T-helper 2 cell treated with Interferon-gamma antibody and Interleukin-4, amounts not matched to agents 100 ng/mL and 5 ng/mL, for 36 hours (primary cell): ENCODE measurements around the gene USP6. TPM values are rescaled to one million over a fixed set of nuclear protein-coding genes. Genes with fewer than 3 reads are reported as not detected.
"Not testable (repeated sequence)": the region's sequence is repeated elsewhere in the genome, so short reads cannot be mapped to it uniquely, and the experiment has no call there.

ENCODE experiments used
- intact Hi-C: fragments of 100-400 bp; cut with micrococcal nuclease; formaldehyde crosslinking; loops from one replicate; pipeline ENCODE4 v1.15.1; 2023
- total RNA-seq: library from RNA; stranded (reverse); gene quantifications from 2 replicates; pipeline ENCODE4 v1.2.3, GENCODE V29; 2022

Gene USP6
- total RNA-seq, 1 donor from 2014 or later: 0.02 TPM

DNA sequence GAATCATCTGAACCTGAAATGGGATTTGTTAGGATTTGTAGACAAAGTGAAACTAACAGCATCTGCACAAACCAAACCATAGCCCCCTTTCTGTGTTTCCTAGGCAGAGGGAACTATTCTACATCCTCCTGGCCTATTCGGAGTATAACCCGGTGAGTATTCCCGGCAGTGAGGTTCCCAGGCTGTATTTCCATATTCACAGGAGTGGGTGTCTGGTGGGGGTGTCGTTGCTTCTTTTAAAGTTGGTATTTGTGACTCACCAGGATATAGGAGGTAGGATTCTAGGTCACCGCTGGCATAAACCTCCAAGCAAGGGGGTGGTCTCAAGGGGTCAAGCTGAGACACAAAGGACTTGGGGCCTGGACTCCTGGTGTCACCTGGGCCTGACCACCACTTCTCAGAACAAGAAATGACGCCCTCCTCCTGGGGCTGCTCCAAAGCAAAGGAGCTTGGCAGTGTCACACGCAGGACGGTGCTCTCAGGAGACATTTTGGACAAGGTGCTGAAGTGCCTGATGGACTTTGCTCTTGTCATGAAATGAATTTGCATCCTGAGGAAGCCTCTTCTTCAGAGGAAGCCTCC, 19.4 kb downstream of the USP6 start:
- intact Hi-C loops: not testable (repeated sequence)

DNA sequence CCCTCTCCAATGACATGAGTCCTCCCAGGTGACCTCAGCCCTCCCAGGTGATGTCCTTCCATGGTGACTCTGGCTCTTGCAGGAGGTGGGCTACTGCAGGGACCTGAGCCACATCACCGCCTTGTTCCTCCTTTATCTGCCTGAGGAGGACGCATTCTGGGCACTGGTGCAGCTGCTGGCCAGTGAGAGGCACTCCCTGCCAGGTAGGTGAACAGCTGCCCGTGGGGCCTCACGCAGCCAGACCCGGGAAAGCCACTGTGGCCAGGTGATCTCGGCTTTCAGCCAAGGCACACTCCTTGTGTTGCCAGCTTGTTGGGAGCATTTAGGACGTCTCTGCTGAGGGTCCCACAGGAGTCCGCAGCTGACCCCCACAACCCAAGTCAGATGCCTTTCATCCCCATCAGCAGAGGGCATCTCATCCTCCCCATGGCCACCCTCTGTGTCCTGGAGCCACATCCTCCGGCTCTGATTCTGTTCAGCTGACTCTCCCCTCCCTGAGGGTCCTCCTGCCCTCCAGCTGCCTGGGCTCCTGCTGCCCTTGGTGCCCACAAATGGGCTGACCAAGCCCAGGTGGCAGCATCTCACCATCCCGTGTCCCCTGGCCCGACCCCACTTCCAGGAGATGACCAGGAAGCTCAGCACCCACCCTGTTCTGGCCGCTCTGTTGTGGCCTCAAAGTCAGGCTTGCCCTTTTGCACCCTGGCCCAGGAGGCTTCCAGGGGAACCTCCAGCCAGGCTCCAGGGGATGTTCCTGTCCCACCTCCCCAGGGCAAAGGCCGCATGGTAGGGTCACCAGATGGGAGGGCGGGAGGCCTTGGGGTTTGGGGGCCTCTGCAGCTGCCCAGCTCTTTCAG, 20.1 kb downstream of the USP6 start:
- intact Hi-C loops: no loop called here

DNA sequence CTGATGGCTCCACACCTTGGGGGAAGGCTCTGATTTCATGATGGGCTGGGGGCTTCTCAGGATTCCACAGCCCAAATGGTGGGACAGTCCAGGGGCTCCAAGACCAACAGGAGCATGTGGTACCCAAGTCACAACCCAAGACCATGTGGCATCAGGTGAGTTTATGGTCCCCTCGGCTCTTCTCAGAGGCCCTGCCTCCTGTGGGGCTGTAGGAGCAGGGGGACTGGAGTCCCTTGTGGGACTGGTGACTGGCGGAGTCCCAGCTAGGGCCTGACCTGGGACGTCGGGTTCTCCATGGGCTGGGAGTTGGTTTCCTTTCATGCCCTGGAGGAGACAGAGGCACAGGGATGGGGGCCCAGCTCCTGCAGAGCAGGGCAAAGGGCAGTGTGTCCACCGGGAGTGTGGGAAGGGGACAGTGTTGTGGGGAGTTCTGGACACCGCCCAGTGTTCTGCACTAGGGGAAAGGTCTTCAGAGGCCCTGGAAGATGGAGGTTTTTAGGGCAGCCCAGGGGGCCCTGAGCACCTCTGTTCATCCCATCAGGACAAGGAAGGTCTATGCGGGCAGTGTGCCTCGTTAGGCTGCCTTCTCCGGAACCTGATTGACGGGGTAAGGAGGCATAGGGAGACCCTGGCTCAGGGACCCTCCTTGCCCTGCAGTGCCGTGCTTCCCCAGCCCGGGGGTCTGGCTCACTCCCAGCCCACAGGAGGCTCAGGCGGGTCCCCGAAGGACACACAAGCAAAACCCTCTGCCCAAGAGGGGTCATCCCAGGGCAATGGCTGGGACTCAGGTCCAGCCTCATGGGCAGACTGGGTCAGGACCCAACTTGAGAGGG, 21.0 kb downstream of the USP6 start:
- intact Hi-C loops: not testable (repeated sequence)

DNA sequence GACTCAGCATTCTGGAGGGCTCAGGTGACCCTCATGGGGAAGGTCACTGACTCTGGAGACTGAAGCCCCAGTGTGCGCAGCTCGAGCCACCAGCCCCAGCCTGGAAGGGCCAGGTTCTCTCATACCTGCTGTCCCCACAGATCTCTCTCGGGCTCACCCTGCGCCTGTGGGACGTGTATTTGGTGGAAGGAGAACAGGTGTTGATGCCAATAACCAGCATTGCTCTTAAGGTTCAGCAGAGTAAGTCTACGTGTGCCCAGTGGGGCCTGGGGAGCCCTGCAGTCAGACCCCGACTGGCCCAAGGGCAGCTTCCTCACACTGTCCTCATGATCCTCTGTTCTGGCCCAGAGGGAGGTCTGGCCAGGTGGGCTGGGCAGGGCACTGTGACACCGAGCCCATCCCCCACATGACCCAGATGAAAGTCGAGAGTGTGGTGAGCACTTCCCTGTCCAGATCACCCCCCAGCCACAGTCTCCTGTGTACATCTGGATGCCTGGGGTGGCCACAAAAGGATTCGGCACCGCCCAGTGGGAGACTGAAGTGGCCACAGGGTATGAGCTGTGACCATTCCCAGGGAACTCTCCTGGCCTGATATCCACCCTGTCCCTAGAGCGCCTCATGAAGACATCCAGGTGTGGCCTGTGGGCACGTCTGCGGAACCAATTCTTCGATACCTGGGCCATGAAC, 21.8 kb downstream of the USP6 start:
- intact Hi-C loops: not testable (repeated sequence)

DNA sequence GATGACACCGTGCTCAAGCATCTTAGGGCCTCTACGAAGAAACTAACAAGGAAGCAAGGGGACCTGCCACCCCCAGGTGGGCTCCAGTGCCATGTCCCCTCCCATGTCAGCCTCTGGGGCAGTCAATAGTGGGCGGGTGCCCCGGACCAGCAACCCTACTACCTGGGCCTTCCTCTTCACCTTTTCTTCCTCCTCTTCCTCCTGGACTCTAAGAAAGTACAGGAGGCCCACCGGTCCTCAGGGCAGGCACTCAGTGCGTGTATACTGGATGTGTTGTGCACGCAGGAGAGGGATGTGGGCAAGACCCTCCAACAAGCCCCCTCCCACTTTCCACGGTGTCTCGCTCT, 22.3 kb downstream of the USP6 start:
- intact Hi-C loops: not testable (repeated sequence)

DNA sequence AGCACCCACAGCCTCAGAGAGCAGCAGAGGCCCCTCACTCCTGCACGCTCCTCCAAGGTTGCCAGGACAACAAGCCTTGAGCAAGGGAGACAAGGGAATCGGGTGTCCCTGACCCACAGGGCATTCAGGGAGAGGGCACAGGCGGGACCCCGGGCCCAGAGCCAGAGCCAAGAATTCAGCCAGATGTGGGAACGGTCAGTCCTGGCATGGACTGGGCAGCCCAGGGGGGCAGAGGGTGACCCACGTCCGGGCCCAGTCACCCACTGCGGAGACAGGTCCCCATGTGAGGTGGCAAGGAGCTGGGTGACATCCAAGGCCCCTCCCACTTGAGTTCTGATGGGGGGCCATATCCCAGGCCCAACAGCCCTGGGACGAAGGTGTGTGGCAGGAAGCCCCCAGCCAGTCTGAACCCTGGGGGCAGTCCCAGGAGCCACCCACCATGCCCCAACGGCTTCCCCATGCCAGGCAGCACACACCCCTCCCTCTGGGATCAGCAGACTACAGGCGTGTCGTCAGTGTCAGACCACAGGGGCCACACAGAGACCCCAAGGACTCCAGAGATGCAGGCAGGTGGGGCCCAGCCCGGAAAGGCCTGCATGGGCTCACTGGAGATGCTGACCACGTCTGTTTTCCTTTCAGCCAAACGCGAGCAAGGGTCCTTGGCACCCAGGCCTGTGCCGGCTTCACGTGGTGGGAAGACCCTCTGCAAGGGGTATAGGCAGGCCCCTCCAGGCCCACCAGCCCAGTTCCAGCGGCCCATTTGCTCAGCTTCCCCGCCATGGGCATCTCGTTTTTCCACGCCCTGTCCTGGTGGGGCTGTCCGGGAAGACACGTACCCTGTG, 23.0 kb downstream of the USP6 start:
- intact Hi-C loops: no loop called here

DNA sequence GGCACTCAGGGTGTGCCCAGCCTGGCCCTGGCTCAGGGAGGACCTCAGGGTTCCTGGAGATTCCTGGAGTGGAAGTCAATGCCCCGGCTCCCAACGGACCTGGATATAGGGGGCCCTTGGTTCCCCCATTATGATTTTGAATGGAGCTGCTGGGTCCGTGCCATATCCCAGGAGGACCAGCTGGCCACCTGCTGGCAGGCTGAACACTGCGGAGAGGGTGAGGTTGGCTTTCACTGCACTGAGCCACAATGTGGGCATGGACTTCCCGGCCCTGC, 23.6 kb downstream of the USP6 start:
- intact Hi-C loops: no loop called here

DNA sequence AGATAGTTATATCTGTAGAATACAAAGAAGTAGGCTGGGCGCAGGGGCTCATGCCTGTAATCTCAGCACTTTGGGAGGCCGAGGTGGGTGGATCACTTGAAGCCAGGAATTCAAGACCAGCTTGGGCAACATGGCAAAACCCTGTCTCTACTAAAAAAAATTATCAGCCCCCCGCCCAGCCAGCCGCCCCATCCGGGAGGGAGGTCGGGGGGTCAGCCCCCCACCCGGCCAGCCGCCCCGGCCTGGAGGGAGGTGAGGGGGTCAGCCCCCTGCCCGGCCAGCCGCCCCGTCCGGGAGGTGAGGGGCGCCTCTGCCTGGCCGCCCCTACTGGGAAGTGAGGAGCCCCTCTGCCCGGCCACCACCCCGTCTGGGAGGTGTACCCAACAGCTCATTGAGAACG, 27.0 kb downstream of the USP6 start:
- intact Hi-C loops: not testable (repeated sequence)

DNA sequence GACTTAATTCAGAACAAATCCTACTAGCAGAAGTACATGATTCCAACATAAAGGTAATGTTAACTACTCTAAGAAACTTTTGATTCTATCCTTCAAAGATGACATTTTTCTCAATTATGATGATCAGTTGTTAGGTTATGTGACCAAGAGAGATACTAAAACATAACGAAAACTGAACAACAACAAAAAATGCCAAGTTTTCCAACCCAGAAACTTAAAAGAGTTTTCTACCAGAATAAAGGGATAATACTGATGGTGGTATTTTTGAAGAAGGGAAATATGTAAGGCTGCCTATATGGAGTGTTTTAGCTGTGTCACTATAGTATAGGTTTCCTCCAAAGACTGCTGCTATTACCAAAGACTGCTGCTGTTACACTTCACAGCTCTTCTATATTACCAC, 30.3 kb downstream of the USP6 start:
- intact Hi-C loops: not testable (repeated sequence)

DNA sequence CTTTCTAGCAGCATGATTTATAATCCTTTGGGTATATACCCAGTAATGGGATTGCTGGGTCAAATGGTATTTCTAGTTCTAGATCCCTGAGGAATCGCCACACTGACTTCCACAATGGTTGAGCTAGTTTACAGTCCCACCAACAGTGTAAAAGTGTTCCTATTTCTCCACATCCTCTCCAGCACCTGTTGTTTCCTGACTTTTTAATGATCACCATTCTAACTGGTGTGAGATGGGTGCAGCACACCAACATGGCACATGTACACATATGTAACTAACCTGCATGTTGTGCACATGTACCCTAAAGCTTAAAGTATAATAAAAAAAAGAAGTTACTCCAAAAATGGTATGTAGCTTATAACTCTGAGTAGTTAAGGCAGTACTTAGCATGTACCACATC, 44.9 kb downstream of the USP6 start:
- intact Hi-C loops: not testable (repeated sequence)

DNA sequence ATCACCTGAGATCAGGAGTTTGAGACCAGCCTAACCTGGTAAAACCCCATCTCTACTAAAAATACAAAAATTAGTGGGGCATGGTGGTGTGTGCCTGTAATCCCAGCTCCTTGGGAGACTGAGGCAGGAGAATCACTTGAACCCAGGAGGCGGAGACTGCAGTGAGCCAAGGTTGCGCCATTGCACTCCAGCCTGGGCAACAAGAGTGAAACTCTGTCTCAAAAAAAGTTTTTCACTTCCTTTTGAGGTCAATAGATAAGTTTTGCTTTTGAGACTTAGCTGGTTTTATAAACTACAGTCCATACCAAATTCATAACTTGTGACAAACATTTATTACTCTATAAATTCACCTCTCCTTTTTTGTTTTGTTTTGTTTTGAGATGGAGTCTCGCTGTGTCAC, 46.0 kb downstream of the USP6 start:
- intact Hi-C loops: not testable (repeated sequence)

DNA sequence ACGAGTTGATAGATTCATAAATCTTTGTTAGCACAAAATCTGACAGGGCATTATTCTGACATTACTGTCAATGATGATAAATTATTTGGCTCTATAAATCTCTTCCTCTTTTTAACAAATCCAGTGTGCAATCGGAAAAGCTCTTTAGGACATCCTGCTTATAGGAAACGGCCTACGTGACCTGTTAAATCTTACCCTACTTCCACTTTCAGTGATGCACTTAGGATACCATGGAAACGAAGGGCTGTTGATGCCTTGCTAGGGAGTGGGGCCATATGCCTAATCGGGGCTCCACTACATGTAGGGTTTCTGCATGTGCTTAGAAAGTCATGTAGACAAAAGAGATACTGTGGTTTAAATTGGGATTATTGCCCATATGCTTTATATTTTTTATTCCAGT, 48.6 kb downstream of the USP6 start:
- intact Hi-C loops: no loop called here

DNA sequence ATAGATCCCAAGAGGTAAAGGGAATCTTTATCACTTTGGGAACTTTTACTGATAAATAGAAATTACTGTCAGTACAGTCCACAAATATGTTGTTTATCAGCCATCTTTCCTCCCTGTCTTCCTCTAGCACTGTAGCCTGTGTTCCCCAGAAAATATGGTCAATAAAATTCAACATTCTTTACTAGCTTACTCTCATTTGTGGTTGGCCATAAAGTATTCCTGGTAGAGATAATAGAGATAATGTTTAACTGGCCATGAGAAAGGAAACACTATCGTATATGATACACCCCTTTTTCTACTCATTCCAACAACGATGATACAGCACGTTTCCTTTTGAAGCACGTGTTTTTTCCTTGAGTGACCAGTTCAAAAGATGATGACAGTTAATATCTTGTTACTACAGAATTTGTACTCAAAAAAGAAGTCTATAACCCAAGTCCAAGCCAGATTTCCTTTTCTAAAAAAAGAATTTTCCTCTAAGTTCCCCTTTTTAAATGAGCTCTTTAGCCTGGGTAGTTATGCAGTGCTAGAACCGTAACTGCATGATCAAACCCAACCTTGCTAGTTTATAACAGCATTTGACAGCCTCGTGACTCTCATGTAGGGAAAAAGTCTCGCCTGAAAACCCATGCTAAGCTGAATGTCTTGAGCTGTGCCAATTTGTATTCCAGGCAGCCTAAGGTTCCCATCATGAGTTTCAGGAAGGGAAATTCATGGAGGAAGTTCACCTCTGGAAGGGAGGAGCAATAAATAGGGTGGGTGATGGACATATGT, 50.1 kb downstream of the USP6 start:
- intact Hi-C loops: not testable (repeated sequence)

DNA sequence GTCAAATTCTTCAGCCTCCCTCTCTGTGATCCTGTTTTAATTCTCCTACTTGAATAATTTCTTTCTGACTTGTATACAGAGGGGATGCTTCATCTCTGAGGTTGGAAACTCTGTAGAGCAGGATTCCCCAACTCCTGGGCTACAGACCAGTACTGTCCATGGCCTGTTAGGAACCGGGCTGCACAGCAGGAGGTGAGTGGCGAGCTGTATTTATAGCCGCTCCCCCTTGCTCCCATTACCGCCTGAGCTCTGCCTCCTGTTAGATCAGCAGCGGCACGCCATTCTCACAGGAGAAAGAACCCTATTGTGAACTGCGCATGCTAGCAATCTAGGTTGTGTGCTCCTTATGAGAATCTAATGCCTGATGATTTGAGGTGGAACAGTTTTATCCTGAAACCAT, 59.2 kb downstream of the USP6 start:
- intact Hi-C loops: not testable (repeated sequence)

DNA sequence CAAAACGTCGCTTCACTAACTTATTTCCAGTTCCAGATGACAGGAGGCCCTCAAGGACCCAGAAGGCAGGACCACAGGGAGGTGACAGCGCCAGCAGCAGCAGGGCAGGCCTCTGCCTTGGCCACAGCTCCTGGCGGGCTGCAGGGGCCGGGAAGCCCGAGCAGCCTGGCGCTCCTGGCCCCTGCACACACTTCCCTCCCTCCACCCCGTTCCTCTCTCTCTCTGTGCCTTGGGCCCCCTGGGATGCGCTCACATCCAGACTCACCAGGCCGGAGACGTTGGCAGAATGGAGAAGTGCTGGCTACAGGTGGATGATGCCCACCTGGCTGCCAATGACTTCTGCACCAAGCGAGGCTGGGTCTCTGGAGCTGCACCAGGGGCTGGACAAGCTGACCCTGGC, 63.2 kb downstream of the USP6 start:
- intact Hi-C loops: no loop called here

DNA sequence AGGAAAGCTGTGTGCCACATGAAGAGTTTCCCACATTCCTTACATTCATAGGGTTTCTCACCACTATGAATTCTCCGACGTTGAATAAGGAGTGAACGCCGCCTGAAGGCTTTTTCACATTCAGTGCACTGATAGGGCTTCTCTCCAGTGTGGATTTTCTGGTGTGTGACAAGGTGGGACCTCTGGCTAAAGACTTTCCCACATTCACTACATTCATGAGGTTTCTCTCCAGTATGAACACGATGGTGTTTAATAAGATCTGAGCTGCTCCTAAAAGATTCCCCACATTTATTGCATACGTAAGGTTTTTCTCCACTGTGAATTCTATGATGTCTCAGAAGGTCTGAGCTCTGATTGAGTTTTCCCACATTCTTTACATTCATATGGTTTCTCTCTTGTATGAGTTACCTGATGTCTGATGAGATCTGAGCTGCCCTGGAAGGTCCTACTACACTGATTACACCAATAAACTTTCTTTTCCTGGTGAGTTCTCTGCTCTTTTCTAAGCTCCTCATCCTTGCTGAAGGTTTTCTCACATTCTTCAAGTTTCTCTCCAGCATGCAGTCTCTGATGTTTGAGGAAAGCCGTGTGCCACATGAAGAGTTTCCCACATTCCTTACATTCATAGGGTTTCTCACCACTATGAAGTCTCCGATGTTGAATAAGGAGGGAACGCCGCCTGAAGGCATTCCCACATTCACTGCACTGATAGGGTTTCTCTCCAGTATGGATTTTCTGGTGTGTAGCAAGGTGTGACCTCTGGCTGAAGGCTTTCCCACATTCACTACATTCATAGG, 65.9 kb downstream of the USP6 start:
- intact Hi-C loops: no loop called here

DNA sequence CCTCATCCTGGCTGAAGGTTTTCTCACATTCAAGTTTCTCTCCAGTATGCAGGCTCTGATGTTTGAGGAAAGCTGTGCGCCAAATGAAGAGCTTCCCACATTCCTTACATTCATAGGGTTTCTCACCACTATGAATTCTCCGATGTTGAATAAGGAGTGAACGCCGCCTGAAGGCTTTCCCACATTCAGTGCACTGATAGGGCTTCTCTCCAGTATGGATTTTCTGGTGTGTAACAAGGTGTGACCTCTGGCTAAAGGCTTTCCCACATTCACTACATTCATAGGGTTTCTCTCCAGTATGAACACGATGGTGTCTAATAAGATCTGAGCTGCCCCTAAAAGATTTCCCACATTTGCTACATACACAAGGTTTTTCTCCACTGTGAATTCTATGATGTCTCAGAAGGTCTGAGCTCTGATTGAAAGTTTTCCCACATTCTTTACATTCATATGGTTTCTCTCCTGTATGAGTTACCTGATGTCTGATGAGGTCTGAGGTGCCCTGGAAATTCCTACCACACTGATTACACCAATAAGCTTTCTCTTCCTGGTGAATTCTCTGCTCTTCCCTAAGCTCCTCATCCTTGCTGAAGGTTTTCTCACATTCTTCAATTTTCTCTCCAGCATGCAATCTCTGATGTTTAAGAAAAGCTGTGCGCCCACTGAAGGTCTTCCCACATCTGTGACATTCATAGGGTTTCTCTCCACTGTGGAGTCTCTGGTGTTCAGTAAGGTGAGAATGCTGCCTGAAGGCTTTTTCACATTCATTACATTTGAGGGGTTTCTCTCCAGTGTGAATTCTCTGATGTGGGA, 67.0 kb downstream of the USP6 start:
- intact Hi-C loops: no loop called here

DNA sequence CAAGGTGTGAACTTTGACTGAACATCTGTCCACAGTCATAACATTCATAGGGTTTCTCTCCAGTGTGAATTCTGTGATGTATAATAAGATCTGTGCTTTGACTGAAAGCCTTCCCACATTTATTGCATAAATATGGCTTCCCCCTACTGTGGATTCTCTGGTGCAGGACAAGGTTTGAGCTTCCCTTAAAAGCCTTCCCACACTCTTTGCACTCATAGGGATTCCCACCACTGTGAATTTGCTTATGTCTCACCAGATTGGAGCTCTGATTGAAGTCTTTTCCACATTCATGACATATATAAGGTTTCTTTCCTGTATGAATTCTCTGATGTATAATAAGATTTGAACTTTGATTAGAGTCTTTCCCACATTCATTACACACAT, 67.6 kb downstream of the USP6 start:
- intact Hi-C loops: no loop called here

DNA sequence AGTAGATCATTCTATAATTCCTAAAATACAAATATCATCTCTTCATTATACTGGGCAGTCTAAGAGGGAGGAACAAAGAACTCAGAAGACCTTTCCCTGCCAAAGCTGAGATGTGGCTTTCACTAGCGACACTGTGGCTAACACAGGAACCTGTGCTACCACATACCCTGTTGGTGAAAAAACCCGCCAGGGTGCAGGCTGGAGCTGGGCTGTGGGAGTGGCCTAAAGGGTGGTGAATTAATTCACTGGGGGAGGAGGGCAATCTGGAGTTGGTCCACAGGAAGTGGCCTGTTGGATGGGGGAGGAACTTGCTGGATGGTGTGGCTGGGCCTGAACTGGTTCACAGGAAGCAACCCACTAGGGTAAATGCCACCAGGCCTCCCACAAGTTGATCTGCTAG, 68.5 kb downstream of the USP6 start:
- intact Hi-C loops: no loop called here
